ENCODE results near the gene ZMYM4. TPM values are rescaled to one million over a fixed set of nuclear protein-coding genes. Genes with fewer than 3 reads are reported as not detected.
A peak's percentile ranks its signal among the peaks of the same experiment; 100 is the strongest.

Gene ZMYM4
- polyA plus RNA-seq, 3 donors: 12.3 to 31.8 (median 26.0) TPM

DNA sequence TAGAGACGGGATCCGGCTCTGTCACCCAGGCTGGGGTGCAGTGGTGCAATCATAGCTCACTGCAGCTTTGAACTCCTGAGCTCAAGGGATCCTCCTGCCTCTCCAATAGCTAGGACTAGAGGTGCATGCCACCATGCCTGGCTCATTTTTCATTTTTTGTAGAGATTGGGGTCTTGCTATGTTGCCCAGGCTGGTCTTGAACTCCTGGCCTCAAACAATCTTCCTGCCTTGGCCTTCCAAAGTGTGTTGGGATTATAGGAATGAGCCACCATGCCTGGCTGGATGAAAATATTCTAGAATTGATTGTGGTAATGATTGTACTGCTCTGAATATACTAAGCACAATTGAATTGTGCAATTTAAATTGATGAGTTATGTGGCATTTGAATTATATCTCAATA lies 21.9 kb downstream of the ZMYM4 start:
- Mint-ChIP-seq H3K9me3 (no peaks in the 10 kb centered on the region), H3K4me3 (no peak overlapping the region), H3K36me3 (peaks cover 19 to 50% of the 10 kb centered on the region in 2 donors), H3K4me1 (peaks cover 18% of the 10 kb centered on the region), H3K27me3 (ENCODE audit: low read depth in 3 of 3) (no peaks in the 10 kb centered on the region), H3K27ac (peak overlapping the region in 2 of 7 donors; percentile 23 to 58)
- H2AFZ ChIP-seq (ENCODE audit: insufficient read depth, low read depth, low read length, poor library complexity, severe bottlenecking): no peak overlapping the region
- no peak for DNase-seq
- no CpG with 5 or more reads among the region's 2 CpGs for whole genome bisulfite sequencing (ENCODE audit: insufficient coverage)
- peaks cover 46% of the 10 kb centered on the region for H4K20me1 ChIP-seq (ENCODE audit: insufficient read depth, low read length)
- no peaks in the 10 kb centered on the region for H3K27me3 ChIP-seq (ENCODE audit: control insufficient read depth in 2 of 2, insufficient read depth in 2 of 2, low read length in 2 of 2)
- intact Hi-C loops (cut with micrococcal nuclease): no loop called here
- H3K9me3 ChIP-seq (replicated peaks in 1 of 2; ENCODE audit: control insufficient read depth in 1 of 2, insufficient read depth in 1 of 2, low read length in 2 of 2): no peaks in the 10 kb centered on the region
- H3K79me2 ChIP-seq (ENCODE audit: insufficient read depth, low read length): peaks cover 74% of the 10 kb centered on the region
- TF ChIP-seq, protein P1, sequence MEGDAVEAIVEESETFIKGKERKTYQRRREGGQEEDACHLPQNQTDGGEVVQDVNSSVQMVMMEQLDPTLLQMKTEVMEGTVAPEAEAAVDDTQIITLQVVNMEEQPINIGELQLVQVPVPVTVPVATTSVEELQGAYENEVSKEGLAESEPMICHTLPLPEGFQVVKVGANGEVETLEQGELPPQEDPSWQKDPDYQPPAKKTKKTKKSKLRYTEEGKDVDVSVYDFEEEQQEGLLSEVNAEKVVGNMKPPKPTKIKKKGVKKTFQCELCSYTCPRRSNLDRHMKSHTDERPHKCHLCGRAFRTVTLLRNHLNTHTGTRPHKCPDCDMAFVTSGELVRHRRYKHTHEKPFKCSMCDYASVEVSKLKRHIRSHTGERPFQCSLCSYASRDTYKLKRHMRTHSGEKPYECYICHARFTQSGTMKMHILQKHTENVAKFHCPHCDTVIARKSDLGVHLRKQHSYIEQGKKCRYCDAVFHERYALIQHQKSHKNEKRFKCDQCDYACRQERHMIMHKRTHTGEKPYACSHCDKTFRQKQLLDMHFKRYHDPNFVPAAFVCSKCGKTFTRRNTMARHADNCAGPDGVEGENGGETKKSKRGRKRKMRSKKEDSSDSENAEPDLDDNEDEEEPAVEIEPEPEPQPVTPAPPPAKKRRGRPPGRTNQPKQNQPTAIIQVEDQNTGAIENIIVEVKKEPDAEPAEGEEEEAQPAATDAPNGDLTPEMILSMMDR (IDR thresholded peaks at IDR 0.05): no peak
- H3K4me1 ChIP-seq (ENCODE audit: control insufficient read depth in 1 of 2, insufficient read depth in 2 of 2, low read length in 2 of 2): peaks cover 8 to 9% of the 10 kb centered on the region in 2 donors
- H3K36me3 ChIP-seq (replicated peaks in 1 of 2; ENCODE audit: control insufficient read depth in 1 of 2, insufficient read depth in 2 of 2, low read length in 2 of 2): peaks cover 13 to 42% of the 10 kb centered on the region in 2 donors
- no peak overlapping the region for H3K4me2 ChIP-seq (replicated peaks; ENCODE audit: extremely low read depth, low read length, poor library complexity, severe bottlenecking)
- no peak overlapping the region for H3K9ac ChIP-seq (ENCODE audit: insufficient read depth, low read length, poor library complexity, severe bottlenecking)
- no peak overlapping the region for H3K27ac ChIP-seq (ENCODE audit: low read depth in 1 of 2, low read length in 2 of 2)
- H3K4me3 ChIP-seq (replicated peaks in 1 of 3; ENCODE audit: low read depth in 2 of 3, low read length in 3 of 3): no peak overlapping the region

DNA sequence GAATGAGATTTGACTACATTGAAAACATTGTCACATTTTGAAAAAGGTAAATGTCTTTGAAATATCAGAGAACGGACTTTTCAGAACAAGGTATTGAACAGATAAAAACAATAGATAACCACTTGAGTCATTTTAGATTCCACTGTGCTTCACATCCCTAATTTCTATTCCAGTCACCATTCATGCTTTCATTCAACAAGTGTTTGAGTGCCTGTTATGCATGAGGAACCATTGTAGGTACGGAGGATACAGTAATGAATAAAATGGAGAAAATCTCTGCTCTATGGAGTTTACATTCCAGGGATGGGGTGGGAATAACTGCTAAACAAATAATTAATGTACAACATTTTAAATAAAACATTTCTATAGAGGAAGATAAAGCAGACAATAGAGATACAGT lies 26.3 kb downstream of the ZMYM4 start:
- Histone ChIP-seq H3K27ac (ENCODE audit: low read depth in 1 of 2, low read length in 2 of 2) (no peak overlapping the region), H4K20me1 (ENCODE audit: insufficient read depth, low read length) (peaks cover 27% of the 10 kb centered on the region), H2AFZ (ENCODE audit: insufficient read depth, low read depth, low read length, poor library complexity, severe bottlenecking) (no peak overlapping the region), H3K9me3 (replicated peaks in 1 of 2; ENCODE audit: control insufficient read depth in 1 of 2, insufficient read depth in 1 of 2, low read length in 2 of 2) (no peaks in the 10 kb centered on the region), H3K4me1 (ENCODE audit: control insufficient read depth in 1 of 2, insufficient read depth in 2 of 2, low read length in 2 of 2) (no peaks in the 10 kb centered on the region), H3K36me3 (replicated peaks in 1 of 2; ENCODE audit: control insufficient read depth in 1 of 2, insufficient read depth in 2 of 2, low read length in 2 of 2) (peaks cover 19 to 75% of the 10 kb centered on the region in 2 donors), H3K4me3 (replicated peaks in 1 of 3; ENCODE audit: low read depth in 2 of 3, low read length in 3 of 3) (no peak overlapping the region), H3K9ac (ENCODE audit: insufficient read depth, low read length, poor library complexity, severe bottlenecking) (no peak overlapping the region), H3K4me2 (replicated peaks; ENCODE audit: extremely low read depth, low read length, poor library complexity, severe bottlenecking) (no peak overlapping the region), H3K27me3 (ENCODE audit: control insufficient read depth in 2 of 2, insufficient read depth in 2 of 2, low read length in 2 of 2) (no peaks in the 10 kb centered on the region), H3K79me2 (ENCODE audit: insufficient read depth, low read length) (peaks cover 45% of the 10 kb centered on the region)
- H3K36me3 Mint-ChIP-seq: peaks cover 39 to 76% of the 10 kb centered on the region in 2 donors
- H3K4me3 Mint-ChIP-seq: no peak overlapping the region
- no peaks in the 10 kb centered on the region for H3K9me3 Mint-ChIP-seq
- DNase-seq: no peak
- intact Hi-C loops (cut with micrococcal nuclease): loop anchor here (5.0 kb wide), 2 partner anchors 93 to 508 kb away; no protein-coding TSS in a partner anchor
- TF ChIP-seq, protein P1 (IDR thresholded peaks at IDR 0.05): no peak
- H3K27ac Mint-ChIP-seq: no peak overlapping the region
- H3K27me3 Mint-ChIP-seq (ENCODE audit: low read depth in 3 of 3): no peaks in the 10 kb centered on the region
- H3K4me1 Mint-ChIP-seq: peaks cover 4% of the 10 kb centered on the region
- no CpG with 5 or more reads among the region's 2 CpGs for WGBS (ENCODE audit: insufficient coverage)

Data from CD14-positive monocyte (primary cell).